GM12878 (cell line): ENCODE data around the gene PLXND1. TPM values are rescaled to one million over a fixed set of nuclear protein-coding genes. Genes with fewer than 3 reads are reported as not detected.

ENCODE experiments used
- ATAC-seq: fragments of 200-7000 bp; cut with Tn5 transposase; 3 replicates; pipeline ENCODE4 v1.9.1; 2020; ENCODE audit warnings: mild to moderate bottlenecking, moderate library complexity
- BruUV-seq: library from RNA; stranded (reverse); fragments of 400-500 nt; replicated peaks from 2 replicates; lab custom pipeline; 2021; lab: Mats Ljungman, UMichigan
- CTCF ChIA-PET: fragments of 300-600 bp; sonication (Branson Sonifier 250); formaldehyde crosslinking; extraction: SDS; loops from one replicate; lab custom pipeline; 2021; ENCODE audit warnings: inconsistent platforms; lab: Yijun Ruan, JAX
- POLR2A ChIA-PET: fragments of 350-600 bp; formaldehyde crosslinking; extraction: SDS; loops from one replicate; lab custom pipeline; 2021; ENCODE audit warnings: inconsistent platforms; lab: Charles Lee
- RAD21 ChIA-PET: fragments of 300-600 bp; sonication (Branson Sonifier 250); formaldehyde crosslinking; loops from one replicate; lab custom pipeline; 2023; ENCODE audit warnings: antibody characterized with exemption; ENCODE audit not compliant: unreplicated experiment; lab: Charles Lee
- SMC1A ChIA-PET: fragments of 300-600 bp; sonication (Branson Sonifier 250); formaldehyde crosslinking; loops from one replicate; lab custom pipeline; 2023; ENCODE audit not compliant: unreplicated experiment, uncharacterized antibody; lab: Charles Lee
- DNase-seq: peaks from one replicate; pipeline ENCODE4 v3.0.0-alpha.2; 2011; ENCODE audit warnings: low read depth, low spot score
- FAIRE-seq: peaks from 3 replicates; lab custom pipeline; 2011; peaks lifted over from hg19 to GRCh38; lab: Jason Lieb, UNC
- H2AFZ ChIP-seq: 2 replicates; pipeline ENCODE4 v1.6.0; 2011; ENCODE audit warnings: low read depth, low read length, control low read depth; ENCODE audit not compliant: control insufficient read depth
- H3K27ac ChIP-seq: 2 replicates; pipeline ENCODE4 v1.5.1; 2011; ENCODE audit warnings: control low read depth; ENCODE audit not compliant: control insufficient read depth, insufficient read depth
- H3K27me3 ChIP-seq, 2 experiments: replicated peaks in 1 of 2; 2 replicates each; pipeline versions ENCODE4 v1.6.0 to v1.6.1; 2011; ENCODE audit warnings: low read length in 1 of 2; ENCODE audit not compliant: control insufficient read depth in 2 of 2, insufficient read depth in 2 of 2
- H3K36me3 ChIP-seq, 2 experiments: 2 replicates each; pipeline ENCODE4 v1.5.1; 2011; ENCODE audit warnings: low read length in 1 of 2; ENCODE audit not compliant: control insufficient read depth in 2 of 2, insufficient read depth in 2 of 2
- H3K4me1 ChIP-seq: 2 replicates; pipeline ENCODE4 v1.6.1; 2011; ENCODE audit warnings: mild to moderate bottlenecking, low read length, moderate library complexity, mixed read lengths; ENCODE audit not compliant: control insufficient read depth, insufficient read depth
- H3K4me2 ChIP-seq: 2 replicates; pipeline ENCODE4 v1.6.0; 2011; ENCODE audit warnings: control low read depth; ENCODE audit not compliant: control insufficient read depth, insufficient read depth
- H3K4me3 ChIP-seq: fragments of 200-600 bp; sonication (generic); 2 replicates; pipeline ENCODE4 v1.5.1; 2016
- H3K79me2 ChIP-seq: 2 replicates; pipeline ENCODE4 v1.6.0; 2011; ENCODE audit warnings: low read length; ENCODE audit not compliant: control insufficient read depth, insufficient read depth
- H3K9ac ChIP-seq: 2 replicates; pipeline ENCODE4 v1.8.0; 2011; ENCODE audit warnings: low read length, control low read depth, mixed read lengths; ENCODE audit not compliant: control insufficient read depth, insufficient read depth
- H3K9me3 ChIP-seq: replicated peaks from 3 replicates; pipeline ENCODE4 v1.5.1; 2011; ENCODE audit warnings: mild to moderate bottlenecking, low read length; ENCODE audit not compliant: control insufficient read depth, insufficient read depth
- H4K20me1 ChIP-seq: 2 replicates; pipeline ENCODE4 v1.6.0; 2011; ENCODE audit not compliant: control insufficient read depth, insufficient read depth
- EGR1 ChIP-seq, 2 experiments: IDR thresholded peaks; 1 replicate in 1 of 2; 2 replicates in 1 of 2; pipeline ENCODE4 v1.6.1; 2011 to 2012; ENCODE audit warnings: low read depth in 2 of 2, low read length in 2 of 2, borderline replicate concordance in 1 of 2, mild to moderate bottlenecking in 1 of 2, moderate library complexity in 1 of 2
- GATAD2B ChIP-seq: fragments of 450-650 bp; conservative IDR thresholded peaks from 2 replicates; pipeline ENCODE4 v1.6.1; 2017; ENCODE audit warnings: low read depth, mild to moderate bottlenecking, moderate library complexity
- IKZF1 ChIP-seq: fragments of 450-650 bp; conservative IDR thresholded peaks from 2 replicates; pipeline ENCODE4 v1.6.1; 2017; ENCODE audit warnings: antibody characterized with exemption, mild to moderate bottlenecking
- KDM1A ChIP-seq: fragments of 200-600 bp; sonication (generic); IDR thresholded peaks from 2 replicates; pipeline ENCODE4 v1.6.1; 2016; ENCODE audit warnings: borderline replicate concordance
- LARP7 ChIP-seq: fragments of 450-650 bp; IDR thresholded peaks from 2 replicates; pipeline ENCODE4 v1.6.1; 2017; ENCODE audit warnings: mild to moderate bottlenecking
- MTA3 ChIP-seq: IDR thresholded peaks from 2 replicates; pipeline ENCODE4 v1.6.1; 2012; ENCODE audit warnings: low read length, inconsistent platforms, borderline replicate concordance
- POLR2AphosphoS5 ChIP-seq: IDR thresholded peaks from 2 replicates; pipeline ENCODE4 v1.6.1; 2011; ENCODE audit warnings: mild to moderate bottlenecking, low read length, inconsistent platforms
- SIN3A ChIP-seq: IDR thresholded peaks from 2 replicates; pipeline ENCODE4 v1.6.1; 2012; ENCODE audit warnings: low read depth, low read length, improper control_type of control experiment
- STAT3 ChIP-seq: IDR thresholded peaks from 2 replicates; pipeline ENCODE4 v1.6.1; 2011; ENCODE audit warnings: low read depth, low read length, improper control_type of control experiment
- SUZ12 ChIP-seq: fragments of 200-600 bp; sonication (generic); IDR thresholded peaks from one replicate; pipeline ENCODE4 v1.6.1; 2018; ENCODE audit warnings: antibody characterized with exemption, mild to moderate bottlenecking; ENCODE audit not compliant: unreplicated experiment
- YY1 ChIP-seq: IDR thresholded peaks from 2 replicates; pipeline ENCODE4 v1.6.1; 2011; ENCODE audit warnings: low read depth, mild to moderate bottlenecking, low read length
- ZNF622 ChIP-seq: fragments of 450-650 bp; IDR thresholded peaks from 2 replicates; pipeline ENCODE4 v1.6.1; 2017; ENCODE audit warnings: mild to moderate bottlenecking, inconsistent platforms
- WGBS: methylation state at CpG from one replicate; pipeline ENCODE4 v1.1.6; 2016; ENCODE audit warnings: low lambda C conversion rate; ENCODE audit not compliant: insufficient replicate concordance, insufficient coverage; ENCODE audit errors: missing lambda C conversion rate; 5-methylcytosine and 5-hydroxymethylcytosine counted together
- in situ Hi-C: fragments of 300-500 bp; cut with MboI; formaldehyde crosslinking; loops from 9 replicates; pipeline ENCODE4 v1.14.3; 2018; ENCODE audit warnings: mixed read lengths
- intact Hi-C: fragments of 100-400 bp; cut with micrococcal nuclease; formaldehyde crosslinking; loops from one replicate; pipeline ENCODE4 v1.14.2; 2022; ENCODE audit not compliant: unreplicated experiment
- polyA plus RNA-seq, 11 experiments: library from polyadenylated mRNA; depleted of rRNA in 4 of 11; unstranded in 6 of 11; stranded (reverse) in 5 of 11; fragments of >200 nt; fragmentation: Nextera tagmentation in 4 of 11; fragmentation: Illumina TruSeq in 1 of 11; extraction: Ambion mirVana in 4 of 11; extraction: Trizol in 1 of 11; gene quantifications; 1 replicate in 1 of 11; 2 replicates in 10 of 11; pipeline versions ENCODE4 v1.2.1 to v1.2.3, GENCODE V29; 2011 to 2016; ENCODE audit warnings: inconsistent platforms in 2 of 11, missing spikeins in 2 of 11, low read depth in 1 of 11
- total RNA-seq, 4 experiments: library from RNA; depleted of rRNA in 3 of 4; stranded (reverse); fragments of >200 nt in 3 of 4; fragmentation: Illumina TruSeq in 1 of 4; extraction: Trizol in 1 of 4; gene quantifications; 2 replicates each; pipeline versions ENCODE4 v1.2.1 to v1.2.3, GENCODE V29; 2013 to 2021
- TF ChIP-seq, protein P1 (sequence below): fragments of 450-650 bp; IDR thresholded peaks from 2 replicates; pipeline ENCODE4 v1.6.1; 2017; ENCODE audit warnings: low read depth, mild to moderate bottlenecking, moderate library complexity
- TF ChIP-seq, protein P2 (sequence below): fragments of 150-350 bp; IDR thresholded peaks from 2 replicates; pipeline ENCODE4 v1.6.1; 2014; ENCODE audit warnings: mild to moderate bottlenecking, low read depth, low read length
- TF ChIP-seq, protein P3 (sequence below): fragments of 450-650 bp; IDR thresholded peaks from 2 replicates; pipeline ENCODE4 v1.6.1; 2016; ENCODE audit warnings: mild to moderate bottlenecking
- TF ChIP-seq, protein P4 (sequence below): IDR thresholded peaks from 2 replicates; pipeline ENCODE4 v1.6.1; 2012; ENCODE audit warnings: low read depth, low read length, improper control_type of control experiment
- TF ChIP-seq, protein P5 (sequence below): fragments of 450-650 bp; IDR thresholded peaks from 2 replicates; pipeline ENCODE4 v1.6.1; 2014; ENCODE audit warnings: mild to moderate bottlenecking
- TF ChIP-seq, protein P6 (sequence below): IDR thresholded peaks from 2 replicates; pipeline ENCODE4 v1.6.1; 2011; ENCODE audit warnings: low read depth, mild to moderate bottlenecking, low read length, moderate library complexity, borderline replicate concordance; ENCODE audit errors: extremely low read depth

The PLXND1 gene
- total and polyA plus RNA-seq, 10 of the 15 experiments (the other 5 are each of a cell fraction or from before 2014, with no cell fraction given), result 0.01 to 2.3 (median 0.72) TPM; not detected in 7

DNA sequence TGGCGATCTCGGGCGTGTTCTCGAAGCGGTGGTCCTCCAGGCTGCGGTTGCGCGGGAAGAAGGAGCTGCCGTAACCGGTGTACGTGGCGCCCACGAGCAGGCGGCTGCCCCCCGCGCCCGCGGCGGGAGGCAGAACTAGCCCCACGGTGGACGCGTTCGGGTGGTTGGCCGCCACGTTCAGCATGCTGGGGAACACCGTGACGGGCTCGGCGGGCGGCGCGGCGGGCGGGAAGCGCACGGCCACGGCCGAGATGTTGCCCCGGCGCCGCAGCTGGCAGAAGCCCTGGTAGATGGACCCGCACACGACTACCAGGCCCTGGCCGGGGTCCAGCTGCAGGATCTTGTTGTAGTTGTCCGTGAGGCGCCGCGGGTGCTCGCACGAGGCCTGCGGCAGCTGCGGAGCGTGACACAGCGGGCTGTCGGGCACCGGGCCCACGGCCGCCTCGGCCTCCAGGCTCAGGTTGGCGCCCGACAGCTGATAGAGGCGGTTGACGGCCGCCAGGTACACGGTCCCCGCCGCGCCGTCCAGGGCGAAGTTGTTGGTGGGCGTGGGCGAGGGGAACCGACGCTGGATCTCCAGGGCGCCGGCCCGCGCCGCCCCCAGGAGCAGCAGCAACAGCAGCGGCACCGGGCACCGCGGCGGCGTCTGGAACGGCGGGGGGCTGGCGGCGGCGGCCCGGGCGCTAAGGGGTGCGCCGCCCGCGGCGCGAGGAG, 397 bp downstream of the PLXND1 start:
- ChIA-PET POLR2A (no interaction called here), CTCF (interaction anchor here (0.9 kb wide), 1 partner anchor 116 kb away, joined by 3 read pairs; no protein-coding TSS in a partner anchor), SMC1A (no interaction called here), RAD21 (no interaction called here)
- Histone ChIP-seq H3K9ac (no peak overlapping the region), H3K36me3 (no peaks in the 10 kb centered on the region), H3K79me2 (no peaks in the 10 kb centered on the region), H3K4me3 (no peak overlapping the region; the same call in 1 of the 2 replicates), H3K9me3 (no peaks in the 10 kb centered on the region), H3K4me2 (peak overlapping the region; percentile 54), H3K27me3 (peaks cover 8 to 12% of the 10 kb centered on the region in 2 experiments; a peak in 3 of 4 replicates), H4K20me1 (no peaks in the 10 kb centered on the region), H3K27ac (no peak overlapping the region), H2AFZ (no peak overlapping the region), H3K4me1 (no peaks in the 10 kb centered on the region)
- FAIRE-seq (no peak), DNase-seq (no peak), ATAC-seq (peak; percentile 19)
- in situ Hi-C loops, result no loop called here
- WGBS, result 8% methylated on average over 49 of the region's 98 CpGs
- intact Hi-C loops, result no loop called here
- no TSS peak for BruUV-seq
- TF ChIP-seq GATAD2B (0 out of 2 replicates have a peak, but pooled peaks have one; percentile 31), STAT3 (no peak), KDM1A (no peak), ZNF622 (no peak), POLR2AphosphoS5 (no peak), LARP7 (0 out of 2 replicates have a peak, but pooled peaks have one; percentile 32), IKZF1 (peak; percentile 46), SUZ12 (peak; percentile 93), MTA3 (no peak), EGR1 (IDR thresholded peaks at IDR 0.05; ENCODE audit: borderline replicate concordance in 1 of 2, low read depth in 2 of 2, low read length in 2 of 2) (no peak), YY1 (no peak), SIN3A (no peak)
- TF ChIP-seq, protein P1, sequence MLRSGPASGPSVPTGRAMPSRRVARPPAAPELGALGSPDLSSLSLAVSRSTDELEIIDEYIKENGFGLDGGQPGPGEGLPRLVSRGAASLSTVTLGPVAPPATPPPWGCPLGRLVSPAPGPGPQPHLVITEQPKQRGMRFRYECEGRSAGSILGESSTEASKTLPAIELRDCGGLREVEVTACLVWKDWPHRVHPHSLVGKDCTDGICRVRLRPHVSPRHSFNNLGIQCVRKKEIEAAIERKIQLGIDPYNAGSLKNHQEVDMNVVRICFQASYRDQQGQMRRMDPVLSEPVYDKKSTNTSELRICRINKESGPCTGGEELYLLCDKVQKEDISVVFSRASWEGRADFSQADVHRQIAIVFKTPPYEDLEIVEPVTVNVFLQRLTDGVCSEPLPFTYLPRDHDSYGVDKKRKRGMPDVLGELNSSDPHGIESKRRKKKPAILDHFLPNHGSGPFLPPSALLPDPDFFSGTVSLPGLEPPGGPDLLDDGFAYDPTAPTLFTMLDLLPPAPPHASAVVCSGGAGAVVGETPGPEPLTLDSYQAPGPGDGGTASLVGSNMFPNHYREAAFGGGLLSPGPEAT, result no peak
- TF ChIP-seq, protein P2, sequence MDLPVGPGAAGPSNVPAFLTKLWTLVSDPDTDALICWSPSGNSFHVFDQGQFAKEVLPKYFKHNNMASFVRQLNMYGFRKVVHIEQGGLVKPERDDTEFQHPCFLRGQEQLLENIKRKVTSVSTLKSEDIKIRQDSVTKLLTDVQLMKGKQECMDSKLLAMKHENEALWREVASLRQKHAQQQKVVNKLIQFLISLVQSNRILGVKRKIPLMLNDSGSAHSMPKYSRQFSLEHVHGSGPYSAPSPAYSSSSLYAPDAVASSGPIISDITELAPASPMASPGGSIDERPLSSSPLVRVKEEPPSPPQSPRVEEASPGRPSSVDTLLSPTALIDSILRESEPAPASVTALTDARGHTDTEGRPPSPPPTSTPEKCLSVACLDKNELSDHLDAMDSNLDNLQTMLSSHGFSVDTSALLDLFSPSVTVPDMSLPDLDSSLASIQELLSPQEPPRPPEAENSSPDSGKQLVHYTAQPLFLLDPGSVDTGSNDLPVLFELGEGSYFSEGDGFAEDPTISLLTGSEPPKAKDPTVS, result no peak
- TF ChIP-seq, protein P3, sequence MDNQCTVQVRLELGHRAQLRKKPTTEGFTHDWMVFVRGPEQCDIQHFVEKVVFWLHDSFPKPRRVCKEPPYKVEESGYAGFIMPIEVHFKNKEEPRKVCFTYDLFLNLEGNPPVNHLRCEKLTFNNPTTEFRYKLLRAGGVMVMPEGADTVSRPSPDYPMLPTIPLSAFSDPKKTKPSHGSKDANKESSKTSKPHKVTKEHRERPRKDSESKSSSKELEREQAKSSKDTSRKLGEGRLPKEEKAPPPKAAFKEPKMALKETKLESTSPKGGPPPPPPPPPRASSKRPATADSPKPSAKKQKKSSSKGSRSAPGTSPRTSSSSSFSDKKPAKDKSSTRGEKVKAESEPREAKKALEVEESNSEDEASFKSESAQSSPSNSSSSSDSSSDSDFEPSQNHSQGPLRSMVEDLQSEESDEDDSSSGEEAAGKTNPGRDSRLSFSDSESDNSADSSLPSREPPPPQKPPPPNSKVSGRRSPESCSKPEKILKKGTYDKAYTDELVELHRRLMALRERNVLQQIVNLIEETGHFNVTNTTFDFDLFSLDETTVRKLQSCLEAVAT, result no peak
- TF ChIP-seq, protein P4, sequence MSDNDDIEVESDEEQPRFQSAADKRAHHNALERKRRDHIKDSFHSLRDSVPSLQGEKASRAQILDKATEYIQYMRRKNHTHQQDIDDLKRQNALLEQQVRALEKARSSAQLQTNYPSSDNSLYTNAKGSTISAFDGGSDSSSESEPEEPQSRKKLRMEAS, result no peak
- TF ChIP-seq, protein P5, sequence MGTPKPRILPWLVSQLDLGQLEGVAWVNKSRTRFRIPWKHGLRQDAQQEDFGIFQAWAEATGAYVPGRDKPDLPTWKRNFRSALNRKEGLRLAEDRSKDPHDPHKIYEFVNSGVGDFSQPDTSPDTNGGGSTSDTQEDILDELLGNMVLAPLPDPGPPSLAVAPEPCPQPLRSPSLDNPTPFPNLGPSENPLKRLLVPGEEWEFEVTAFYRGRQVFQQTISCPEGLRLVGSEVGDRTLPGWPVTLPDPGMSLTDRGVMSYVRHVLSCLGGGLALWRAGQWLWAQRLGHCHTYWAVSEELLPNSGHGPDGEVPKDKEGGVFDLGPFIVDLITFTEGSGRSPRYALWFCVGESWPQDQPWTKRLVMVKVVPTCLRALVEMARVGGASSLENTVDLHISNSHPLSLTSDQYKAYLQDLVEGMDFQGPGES, result no peak
- TF ChIP-seq, protein P6, sequence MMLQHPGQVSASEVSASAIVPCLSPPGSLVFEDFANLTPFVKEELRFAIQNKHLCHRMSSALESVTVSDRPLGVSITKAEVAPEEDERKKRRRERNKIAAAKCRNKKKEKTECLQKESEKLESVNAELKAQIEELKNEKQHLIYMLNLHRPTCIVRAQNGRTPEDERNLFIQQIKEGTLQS, result no peak
